NCI-H2196 treated with DMSO at 0.1 percent for 48 hours (cell line): ENCODE data around the gene EML2.
"Not testable (repeated sequence)": the region's sequence is repeated elsewhere in the genome, so short reads cannot be mapped to it uniquely, and the experiment has no call there.

ENCODE experiments used
- DNase-seq: peaks from one replicate; lab custom pipeline; 2025; ENCODE audit not compliant: unreplicated experiment; lab: John Stamatoyannopoulos, UW

Gene EML2

DNA sequence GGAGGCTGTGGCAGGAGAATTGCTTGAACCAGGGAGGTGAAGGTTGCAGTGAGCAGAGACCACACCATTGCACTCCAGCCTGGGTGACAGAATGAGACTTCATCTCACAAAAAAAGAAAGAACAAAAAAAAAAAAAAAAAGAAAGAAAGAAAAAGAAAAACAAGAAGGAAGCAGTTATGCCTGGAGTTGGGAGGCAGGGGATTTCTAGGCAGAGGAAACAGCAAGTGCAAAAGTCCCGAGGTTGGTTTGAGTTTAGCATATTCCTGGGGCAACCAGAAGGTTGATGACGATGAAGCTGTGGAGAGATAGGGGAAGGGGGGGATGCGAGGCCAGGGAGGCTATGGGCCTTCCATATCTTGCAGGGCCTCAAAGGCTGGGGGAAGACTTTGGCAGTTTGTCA, 11.5 kb upstream of the EML2 start:
- DNase-seq, result no peak

DNA sequence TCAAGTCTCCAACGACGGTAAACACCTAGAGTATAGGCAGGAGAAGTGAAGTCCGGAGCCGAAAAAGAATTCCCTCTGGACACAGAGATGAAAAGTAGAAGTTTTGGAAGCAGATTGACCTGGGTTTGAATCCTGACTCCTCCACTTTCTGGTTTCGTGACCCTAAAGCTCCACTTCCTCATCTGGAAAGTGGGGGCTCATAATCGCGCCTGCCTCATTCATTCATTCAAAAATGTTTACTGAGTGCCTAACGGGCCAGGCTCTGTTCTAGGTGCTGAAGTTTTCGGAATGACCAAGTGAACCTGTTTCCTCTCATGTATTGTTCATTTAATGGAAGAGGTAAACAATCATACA, 7.1 kb upstream of the EML2 start:
- DNase-seq, result no peak

DNA sequence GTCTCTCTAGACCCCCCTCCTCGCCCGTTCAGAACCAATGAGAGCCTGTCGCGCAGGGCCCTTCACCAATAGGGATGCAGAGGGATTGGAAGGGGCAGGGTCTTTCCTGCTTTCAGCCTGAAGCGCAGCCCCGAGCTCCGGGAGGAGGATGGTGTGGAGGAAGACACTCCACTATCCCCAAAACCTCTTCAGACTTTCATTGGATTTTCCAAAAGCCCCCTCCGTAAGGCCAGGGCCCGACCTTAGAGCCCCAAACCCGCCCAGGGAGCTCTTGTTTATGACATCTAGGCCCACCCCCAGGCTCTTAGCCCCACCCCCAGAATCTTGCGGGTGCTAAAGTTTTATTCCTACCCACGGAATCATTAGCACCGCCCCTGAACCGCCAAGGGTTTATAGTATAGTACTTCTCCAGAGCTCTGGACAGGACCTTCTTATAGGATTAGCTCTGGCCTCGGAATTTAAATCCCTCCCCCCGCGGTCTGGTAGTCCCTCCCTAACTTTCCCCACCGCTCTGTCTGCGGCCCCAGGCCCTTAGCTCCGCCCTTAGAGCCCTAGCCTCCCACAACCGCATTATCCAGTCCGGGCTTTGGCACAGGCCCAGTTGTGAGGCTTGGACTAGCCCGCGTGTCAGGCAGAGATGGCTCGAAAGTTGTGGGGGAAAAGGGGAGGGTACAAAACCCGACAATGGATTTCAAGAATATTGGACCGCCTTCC, 6.6 kb upstream of the EML2 start:
- DNase-seq, result peak; percentile 80

DNA sequence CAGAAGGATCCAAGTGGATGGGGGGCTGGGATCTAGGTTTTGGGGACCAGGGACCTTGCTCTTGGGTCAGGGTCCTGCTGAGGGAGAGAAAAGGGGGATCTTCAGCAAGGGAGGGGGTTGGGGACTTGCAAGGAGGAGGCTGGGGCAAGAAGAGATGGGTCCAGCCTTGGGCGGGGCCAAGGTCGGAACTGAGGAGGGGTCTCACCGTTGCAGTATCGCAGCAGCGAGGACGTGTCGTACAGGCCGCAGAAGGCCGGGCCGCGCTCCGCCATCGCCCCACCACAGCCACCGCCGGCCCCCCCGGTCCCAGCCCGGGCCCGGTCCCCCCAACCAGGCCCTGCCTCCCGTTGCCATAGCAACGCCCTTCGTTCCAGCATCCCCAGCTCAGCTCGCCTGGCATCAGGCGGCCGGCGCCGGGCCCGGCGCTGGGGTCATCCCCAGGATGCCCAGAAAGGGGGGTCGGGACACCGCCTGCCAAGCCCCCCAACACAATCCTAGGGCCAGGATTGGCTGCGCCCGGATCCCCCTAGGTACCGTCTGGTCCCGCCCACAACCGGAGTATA, 6.0 kb upstream of the EML2 start:
- DNase-seq, result peak; percentile 60

DNA sequence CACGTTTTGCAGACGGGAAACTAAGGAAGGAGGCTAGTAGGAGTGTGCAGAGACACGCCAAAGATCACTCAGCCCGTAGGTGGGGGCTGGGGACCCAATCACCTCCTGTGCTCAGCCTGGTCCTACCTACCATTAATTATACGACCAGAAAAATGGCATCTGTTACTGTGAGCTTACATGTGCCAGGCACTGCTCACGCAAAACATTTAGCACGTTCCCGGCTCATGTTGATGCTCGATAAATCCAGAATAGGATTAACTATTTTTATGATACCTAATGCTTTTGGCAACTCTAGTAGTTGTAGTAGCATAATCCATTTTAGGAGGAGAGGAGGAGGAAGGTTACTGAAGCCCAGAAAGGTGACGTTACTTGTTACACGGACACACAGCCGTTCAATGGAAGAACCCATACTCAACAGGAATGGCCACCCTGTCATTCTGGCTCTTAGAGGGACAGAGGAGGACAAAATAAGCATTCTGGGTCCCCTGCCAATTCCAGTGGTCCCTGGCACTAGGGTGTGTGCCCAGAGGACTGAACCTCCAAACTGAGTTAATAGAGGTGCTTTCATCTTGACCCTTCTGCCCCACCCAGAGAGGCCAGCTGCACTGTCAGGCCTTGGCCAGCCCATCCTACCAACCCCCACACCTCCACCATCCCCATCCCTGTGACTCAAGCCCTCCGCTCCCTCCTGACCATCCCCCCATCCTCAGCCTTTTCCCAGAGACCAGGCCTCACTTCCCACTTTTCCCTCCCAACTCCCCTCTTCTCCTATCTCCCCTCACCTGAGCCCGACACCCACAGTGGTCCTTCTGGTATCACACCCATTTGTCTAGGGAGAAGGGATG, 5.0 kb upstream of the EML2 start:
- DNase-seq, result no peak

DNA sequence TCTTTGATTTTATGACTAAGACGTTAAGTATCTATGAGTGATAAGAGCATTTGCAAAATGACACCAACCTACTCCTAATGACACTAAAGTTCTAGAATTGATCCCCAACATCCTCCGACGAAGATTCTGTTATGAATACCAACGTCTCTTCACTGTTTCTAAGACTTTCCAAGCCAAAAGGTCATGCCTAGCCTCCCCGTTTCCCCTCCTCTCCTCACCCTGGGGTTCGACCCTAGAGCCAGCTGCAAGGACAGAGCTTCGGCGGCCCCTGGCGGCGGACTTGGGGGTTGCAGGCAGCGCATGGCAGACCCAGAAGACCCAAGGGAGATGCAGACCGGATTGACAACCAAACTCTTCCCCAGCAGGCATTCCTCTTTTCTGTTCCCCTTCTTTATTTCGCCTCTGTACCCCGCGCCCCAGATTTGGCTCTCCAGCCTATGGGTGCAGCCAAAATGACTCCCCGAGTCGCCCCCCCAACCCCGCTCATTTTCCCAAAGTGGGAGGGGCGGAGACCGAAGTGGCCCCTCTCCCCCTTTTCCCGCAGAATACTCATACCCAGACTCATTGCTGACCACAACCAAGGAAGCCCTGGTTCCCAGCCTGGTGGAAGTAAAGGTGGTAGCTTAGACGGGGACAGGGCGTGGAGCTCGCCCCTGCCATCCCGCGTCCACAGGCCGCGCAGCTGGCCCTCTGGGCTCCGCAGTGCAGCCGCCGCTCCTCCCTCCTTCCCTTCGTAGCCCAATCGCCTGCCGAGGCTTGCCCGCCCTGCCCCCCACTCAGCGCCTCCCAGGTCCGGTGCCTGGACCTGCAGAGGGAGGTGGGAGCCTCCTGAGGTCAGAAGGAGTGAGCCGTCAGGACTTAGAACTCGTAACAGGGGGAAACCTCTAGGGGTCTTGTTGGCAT, 4.1 kb upstream of the EML2 start:
- peak; percentile 56 for DNase-seq

DNA sequence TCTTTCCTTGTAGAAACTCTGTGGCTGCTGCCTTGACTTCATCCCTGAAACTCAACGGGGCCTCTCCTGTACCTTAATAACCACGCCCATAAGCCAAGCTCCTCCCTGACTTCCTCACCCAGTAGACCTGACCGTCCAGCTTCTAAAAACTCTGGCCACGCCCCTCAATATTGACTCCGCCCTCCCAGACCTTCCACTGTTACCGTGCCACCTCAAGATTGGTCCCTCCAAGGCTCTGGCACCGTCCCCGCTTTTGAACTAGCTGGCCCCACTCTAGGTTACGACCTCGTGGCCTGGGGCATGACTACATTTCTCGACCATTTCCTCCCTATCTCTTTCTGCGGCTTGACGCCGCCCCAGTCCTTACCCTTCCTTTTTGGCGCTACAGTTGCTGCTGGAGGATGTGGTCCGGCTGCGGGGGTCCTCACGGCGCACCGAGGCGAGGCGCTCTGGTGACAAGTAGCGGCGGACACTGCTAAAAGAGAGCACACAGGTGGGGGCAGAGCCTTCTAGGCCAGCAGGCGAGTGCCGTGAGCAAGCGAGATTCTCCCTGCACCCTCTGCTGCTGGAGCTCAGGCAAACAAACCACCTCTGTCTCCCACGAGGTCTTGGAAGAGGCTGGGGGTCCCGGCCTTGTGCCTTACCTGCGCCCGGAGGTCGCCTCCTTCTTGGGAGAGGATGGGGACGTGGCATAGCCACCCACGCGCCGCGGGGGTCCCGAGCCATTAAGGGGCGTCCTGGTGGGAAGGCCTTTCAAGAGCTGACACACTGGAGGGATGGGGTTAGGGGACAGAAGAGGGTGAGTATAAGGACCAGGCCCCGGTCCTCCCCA, 2.3 kb upstream of the EML2 start:
- DNase-seq, result peak; percentile 94

DNA sequence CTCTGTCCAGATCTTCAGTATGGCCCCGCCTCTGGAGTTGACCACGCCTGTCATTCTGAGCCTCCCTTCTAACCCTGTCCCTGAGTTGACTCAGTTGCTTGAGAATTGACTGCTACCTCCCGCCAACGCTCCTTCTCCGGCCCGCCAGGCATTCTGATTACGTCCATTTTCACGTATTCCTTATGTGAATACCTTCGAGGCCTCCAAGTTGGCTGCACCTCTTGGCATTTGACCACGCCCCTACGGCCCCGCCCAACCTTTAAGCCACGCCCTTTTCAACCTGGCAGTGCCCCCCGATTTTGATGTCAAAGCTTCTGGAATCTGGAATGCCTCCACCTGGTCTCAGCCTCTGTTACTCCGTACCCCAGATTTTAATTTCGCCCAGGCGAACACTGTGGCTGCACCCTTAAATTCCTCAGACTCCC, 1.7 kb upstream of the EML2 start:
- no peak for DNase-seq

DNA sequence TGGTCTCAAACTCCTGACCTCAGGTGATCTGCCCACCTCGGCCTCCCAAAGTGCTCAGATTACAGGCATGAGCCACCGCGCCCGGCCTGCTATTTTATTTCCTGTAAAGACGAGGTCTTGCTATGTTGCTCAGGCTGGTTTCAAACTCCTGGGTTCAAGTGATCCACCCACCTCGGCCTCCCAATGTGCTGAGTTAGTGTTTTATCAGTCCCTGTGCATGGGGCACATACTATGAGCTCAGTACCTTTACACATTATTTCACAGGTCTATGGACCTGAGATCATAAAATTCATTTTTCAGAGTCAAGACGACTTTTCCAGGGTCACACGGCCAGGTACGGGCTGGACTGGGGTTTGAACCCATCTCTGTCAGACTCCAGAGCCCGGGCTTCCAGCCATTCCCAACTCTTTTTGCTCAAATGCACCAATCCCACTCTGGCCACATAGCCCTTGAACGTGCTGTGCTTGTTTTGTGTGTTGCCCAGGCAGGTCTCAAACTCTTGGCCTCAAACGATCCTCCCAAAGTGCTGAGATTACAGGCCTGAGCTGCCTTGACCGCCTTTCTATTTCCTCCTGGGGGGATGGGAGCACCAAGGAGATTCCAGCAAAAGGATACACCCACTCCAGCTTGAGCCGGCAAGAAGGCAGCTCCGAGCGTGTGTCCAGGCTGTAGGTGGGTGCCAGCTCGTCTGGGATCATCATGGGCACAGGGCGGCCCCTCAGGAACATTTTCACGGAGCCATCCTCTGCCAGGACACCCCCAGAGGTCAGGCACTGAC, 1.1 kb downstream of the EML2 start:
- DNase-seq, result no peak

DNA sequence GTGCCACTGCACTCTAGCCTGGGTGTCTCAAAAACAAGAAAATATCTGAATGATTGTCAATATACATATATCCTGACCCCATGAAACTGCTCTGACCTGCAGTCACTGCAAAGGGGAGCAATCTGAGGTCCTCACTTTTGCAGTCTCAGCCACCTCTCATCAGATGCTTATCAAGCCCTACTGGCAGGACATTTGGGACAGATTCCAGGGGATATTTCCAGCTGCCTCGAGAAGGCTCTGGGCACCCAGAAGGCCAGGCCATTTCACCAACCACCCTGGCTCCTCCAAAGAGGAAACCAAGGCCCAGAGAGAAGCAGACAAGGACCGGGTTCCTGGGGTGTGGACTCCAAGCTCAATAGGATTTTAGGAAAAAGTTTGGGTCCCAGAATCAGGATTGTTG, 2.3 kb downstream of the EML2 start:
- no peak for DNase-seq

DNA sequence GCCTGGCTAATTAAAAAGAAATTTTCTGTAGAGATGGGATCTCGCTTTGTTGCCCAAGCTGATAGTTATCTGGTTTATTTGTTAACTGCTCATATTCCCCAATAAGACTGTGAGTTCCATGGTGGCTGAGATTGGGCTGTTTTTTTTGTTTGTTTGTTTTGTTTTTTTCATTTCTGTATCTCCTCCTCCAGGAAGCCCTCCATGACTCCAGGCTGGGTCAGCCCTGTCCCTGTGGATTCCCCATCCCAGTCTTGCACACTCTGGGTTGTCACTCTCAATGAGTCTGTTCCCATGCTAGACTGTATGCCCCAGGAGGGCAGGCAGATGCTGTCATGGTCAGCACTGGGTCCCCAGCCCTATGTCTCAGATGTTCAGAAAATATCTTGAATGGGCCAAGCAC, 2.9 kb downstream of the EML2 start:
- no peak for DNase-seq

DNA sequence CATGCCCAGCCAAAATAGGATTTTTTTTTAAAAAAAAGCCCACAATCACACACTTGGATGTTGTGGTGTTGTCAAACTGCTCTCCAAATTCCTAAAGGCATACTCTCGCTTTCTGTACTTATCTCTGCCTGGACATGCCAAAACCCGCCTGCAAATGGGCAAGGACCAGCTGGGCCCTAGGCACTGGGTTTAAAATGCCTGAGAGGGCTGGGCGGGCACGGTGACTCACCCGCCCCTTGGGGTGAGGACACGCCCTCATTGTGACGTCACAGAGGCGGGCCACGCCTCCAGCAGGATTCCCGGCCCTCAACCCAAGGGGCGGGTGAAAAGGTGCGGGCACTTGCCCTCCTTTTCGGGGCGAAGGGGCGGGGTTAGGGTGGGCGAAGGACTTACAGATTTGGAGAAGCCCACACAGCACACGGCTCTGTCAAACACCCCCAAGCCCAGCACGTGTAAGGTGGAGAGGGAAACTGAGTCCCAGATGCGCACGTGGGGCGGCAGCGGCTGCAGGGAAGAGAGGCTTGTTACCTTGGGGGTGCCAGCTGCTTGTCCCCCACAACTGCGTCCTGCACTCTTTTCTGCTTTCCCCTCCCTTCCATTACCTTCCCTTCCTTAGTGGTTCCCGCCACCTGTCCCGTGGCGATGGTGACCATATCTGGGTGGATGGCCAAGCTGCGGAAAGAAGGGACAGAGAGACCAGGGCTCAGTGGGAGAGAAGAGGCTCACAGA, 6.6 kb downstream of the EML2 start:
- peak; percentile 86 for DNase-seq

DNA sequence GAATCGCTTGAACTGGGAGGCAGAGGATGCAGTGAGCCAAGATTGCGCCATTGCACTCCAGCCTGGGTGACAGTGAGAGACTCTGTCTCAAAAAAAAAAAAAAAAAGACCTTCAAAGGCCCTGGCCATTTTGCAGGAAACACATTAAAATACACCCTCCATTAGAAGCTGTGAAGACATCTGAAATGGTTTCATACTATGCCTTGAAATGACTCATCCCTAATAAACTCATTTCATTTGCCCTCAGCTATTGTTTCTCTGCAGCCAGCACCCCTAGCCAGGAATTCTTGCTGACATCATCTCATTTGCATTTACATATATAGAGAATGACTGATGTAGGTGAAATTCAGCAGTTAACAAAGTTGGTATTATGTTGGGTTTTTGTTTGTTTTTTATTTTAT, 8.7 kb downstream of the EML2 start:
- no peak for DNase-seq

DNA sequence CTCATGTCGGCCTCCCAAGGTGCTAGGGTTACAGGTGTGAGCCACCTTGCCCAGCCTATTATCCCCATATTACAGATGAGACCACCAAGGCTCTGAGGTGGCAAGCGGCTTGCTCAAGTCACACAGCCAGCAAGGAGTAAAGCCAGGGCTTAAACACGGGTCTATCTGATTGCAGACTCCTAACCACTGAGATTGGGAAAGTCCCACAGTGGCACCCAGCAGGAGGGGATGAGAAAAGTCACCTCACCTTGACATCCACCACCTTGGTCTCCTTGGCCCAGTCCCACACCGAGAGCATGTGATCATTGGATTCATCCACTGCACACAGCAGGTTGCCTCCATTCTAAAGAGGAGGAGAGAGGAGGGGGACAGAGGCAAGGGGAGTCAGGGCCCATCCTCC, 9.5 kb downstream of the EML2 start:
- no peak for DNase-seq

DNA sequence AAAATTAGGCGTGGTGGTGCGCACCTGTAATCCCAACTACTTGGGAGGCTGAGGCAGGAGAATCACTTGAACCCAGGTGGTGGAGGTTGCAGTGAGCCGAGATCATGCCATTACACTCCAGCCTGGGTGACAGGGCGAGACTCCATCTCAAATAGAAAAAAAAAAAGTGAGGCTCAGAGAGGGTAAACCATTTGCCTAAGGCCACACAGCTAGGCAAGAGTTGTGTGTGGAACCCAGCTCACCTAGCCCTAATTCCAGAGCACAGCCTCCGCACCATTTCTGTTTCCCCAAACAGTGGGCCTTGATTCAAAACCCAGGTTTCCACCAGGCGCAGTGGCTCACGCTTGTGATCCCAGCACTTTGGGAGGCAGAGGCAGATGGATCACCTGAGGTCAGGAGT, 11.0 kb downstream of the EML2 start:
- DNase-seq, result not testable (repeated sequence)

DNA sequence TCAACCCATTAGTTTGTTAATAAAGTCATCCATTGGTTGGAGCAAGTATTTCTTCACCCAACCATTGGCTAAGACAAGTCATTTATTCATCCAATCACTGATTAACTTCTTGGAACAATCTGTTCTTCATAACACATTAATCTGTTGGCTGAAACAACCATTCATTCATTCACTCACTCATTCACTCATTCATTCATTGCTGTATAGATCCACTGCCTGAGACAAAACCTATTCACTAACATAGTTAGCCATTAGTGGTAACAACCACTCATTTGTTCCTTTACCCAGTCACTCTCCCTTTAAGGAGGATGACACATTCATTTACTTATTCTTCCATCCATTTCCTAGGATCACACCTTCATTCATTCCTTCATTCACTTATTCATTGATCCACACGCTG, 15.2 kb downstream of the EML2 start:
- DNase-seq, result no peak

DNA sequence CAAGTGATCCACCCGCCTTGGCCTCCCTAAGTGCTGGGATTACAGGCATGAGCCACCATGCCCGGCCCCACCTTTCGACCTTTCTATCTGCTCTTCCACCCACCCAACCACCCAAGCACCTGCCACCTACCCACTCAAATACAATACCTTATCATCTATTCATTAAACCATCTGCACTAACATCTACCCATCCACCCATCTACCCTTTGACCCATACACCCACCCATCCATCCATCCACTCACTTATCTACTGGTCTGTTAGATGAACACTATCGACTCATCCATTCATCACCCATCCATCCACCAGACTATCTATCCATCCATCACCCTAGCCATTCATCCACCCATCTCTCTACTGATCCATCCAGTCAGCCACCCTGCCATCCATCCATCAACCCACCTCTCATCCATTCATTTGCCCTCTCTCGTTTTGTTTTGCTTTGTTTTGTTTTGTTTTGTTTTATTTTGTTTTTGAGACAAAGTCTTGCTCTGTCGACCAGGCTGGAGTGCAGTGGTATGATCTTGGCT, 17.2 kb downstream of the EML2 start:
- DNase-seq, result no peak

DNA sequence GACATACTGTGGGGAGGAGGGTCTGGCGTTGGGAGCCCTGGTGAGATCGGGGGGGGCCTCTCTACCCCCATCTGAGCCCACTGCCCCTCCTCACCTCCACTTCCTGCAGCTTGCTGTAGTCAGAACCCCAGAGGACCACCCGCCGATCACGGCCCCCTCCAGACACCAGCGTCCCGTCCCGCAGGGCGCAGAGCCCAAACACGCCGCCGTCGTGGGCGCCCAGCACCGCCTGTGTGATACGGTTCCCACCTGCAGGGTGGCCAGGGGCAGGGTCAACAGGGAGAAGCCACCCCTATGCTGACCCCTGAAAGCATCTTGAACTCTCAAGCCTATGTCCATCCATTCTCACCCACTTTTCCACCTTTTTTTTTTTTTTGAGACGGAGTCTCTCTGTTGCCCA, 17.8 kb downstream of the EML2 start:
- DNase-seq, result no peak

DNA sequence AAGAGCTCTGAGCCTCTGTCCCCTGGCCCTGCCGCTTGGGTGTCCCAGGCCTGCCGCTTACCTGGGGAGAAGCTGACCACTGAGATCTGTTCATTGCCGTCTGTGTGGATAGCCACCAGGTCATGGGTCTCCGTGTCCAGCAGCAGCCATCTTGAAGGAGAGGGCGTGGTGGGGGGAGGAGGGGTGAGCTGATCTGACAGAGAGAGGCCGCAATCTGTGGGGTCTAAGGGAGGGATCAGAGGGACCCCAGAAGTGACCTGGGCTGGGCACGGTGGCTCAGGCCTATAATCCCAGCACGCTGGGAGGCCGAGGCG, 22.5 kb downstream of the EML2 start:
- no peak for DNase-seq
